NCI-H146 treated with DMSO at 0.1 percent for 48 hours (cell line): ENCODE results near the gene SASH3.

Experiments
- DNase-seq: peaks from one replicate; lab custom pipeline; 2025; ENCODE audit not compliant: unreplicated experiment; lab: John Stamatoyannopoulos, UW

Gene SASH3

DNA sequence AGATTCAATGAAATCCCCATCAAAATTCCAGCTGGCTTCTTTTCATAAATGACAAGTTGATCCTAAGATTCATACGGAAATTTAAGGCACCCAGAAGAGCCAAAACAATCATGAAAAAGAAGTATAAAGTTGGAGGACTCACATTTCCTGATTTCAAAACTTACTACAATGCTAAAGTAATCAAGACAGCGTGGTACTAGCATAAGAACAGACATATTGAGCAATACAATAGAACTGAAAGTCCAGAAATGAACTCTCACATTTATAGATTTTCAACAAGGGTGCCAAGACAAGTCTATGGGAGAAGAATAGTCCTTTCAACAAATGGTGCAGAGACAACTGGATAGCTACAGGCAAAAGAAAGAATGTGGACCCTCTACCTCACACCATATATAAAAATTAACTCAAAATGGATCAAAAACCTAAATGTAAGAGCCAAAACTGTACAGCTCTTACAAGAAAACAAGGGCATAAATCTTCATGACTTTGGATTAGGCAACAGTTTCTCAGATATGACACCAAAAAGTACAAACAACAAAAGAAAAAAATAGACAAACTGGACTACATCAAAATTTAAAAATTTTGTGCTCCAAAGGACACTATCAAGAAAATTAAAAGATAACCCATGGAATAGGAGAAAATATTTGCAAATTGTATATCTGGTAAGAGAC is 28.5 kb downstream of the SASH3 start:
- no peak for DNase-seq

DNA sequence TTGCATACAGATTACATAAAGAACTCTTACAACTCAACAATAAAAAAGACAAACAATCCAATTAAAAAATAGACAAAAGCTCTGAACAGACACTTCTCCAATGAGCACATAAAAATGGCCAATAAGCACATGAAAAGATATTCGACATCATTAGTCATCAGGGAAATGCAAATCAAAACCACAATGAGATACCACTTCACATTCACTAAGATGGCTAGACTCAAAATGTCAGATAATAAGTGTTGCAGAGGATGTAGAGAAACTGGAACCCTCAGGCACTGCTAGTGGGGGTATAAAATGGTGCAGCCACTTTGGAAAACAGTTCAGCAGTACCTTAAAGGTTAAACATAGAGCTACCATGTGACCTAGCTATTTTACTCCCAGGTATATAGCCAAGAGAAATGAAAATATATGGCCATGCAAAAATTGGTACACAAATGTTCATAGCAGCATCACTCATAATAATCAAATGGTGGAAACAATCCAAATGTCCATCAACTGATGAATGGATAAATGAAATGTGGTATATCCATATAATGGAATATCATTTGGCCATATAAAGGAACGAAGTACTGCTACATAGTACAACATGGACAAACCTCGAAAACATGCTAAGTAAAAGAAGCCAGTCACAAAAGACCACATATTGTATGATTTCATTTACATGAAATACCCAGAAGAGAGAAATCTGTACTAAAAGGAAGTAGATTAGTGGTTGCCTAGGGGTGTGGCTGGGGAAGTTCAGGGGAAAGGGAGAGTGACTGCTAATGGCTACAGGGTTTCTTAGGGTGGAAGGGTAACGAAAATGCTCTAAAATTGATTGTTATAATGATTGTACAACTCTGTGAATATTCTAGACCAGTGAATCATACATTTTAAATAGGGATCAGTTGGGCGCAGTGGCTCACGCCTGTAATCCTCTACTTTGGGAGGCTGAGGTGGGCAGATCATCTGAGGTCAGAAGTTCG is 29.4 kb downstream of the SASH3 start:
- DNase-seq: no peak

DNA sequence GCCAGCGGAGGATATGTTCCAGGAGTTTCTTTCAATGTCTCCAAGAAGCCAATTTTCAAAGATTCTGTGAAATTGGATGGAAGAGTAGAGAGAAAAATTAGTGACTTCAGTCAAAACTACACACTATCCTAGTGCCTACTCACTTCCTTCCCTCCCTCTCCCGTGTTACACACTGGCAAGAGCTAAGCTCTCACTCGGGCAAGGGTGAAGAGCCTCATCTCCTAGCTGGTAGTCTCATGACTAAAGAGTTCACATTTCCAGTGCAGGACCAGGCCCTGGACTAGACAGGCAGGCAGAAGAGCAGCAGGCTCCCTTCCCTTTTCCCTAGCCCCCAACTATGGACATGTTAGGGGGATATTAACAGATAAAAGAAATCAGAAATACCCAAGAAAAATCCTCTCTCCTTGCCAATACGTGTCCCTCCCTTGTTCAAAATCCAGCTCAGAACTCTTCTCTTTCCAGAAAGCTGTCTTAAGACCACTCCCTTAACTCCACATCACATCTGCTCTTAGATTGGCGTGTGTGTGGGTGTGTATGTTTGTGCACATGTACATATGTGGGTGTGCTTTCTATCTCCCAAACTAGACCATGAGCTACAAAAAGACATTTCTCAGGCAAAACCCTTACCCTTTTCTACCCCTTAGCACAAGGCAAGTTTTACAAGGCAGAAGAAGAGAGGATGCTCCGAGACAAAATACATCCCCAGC is 34.1 kb downstream of the SASH3 start:
- DNase-seq: no peak

DNA sequence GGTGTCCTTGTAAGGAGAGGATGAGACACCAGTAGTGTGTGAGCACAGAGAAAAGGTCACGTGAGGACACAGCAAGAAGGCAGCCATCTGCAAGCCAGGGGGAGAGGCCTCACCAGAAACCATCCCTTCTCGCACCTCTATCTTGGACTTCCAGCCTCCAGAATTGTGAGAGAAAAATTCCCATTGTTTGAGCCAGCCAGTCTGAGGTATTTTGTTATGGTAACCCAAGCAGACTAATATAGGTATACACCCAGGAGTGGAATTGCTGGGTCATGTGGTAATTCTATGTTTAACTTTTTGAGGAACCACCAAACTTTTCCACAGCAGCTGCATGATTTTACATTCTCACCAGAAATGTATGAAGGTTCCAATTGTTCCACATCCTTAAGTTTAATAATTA is 38.4 kb downstream of the SASH3 start:
- no peak for DNase-seq

DNA sequence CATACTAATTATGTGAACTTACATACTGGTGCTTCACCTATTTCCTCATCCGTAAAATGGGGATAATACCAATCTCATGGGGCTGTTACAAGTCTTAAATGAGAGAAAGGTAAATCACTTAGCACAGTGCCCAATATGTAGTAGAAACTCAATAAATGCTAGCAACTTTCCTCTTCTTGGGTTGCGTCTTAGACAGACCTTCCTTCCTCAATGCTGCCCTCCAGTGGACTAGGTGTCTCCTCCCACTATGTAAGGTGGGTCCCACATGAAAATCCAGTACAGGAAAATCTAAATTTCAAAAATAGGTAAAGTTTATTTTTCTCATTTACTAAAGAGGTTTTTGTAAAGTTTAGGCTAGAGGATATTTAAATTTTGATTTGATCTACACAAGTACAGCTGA is 43.4 kb downstream of the SASH3 start:
- no peak for DNase-seq

- DNase-seq: no peak
Measured at GRCh38 chrX:129823522-129823921, 43.8 kb downstream of the SASH3 start.

- no peak for DNase-seq
Measured at GRCh38 chrX:129824620-129825019, 44.9 kb downstream of the SASH3 start.

GRCh38 chrX:129825746-129826505 is 46.2 kb downstream of the SASH3 start:
- DNase-seq: no peak

DNA sequence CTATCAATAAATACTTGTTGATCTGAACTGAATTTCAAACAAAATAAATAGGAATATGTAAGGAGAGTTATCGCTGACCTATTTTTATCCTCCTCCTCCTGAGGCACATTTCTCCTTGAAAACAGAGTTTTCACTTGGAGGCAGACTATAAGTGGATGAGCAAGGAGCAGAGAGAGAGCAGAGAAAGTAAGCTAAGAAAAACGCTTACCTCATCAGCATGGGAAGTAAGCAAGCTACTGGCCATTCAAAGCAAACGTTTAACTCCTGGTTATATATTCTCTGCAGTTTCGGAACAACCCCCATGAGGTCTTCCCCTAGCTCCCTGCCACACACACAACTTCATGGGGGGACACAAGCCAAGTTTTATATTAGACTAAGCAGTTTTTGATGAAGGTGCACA is 50.7 kb downstream of the SASH3 start:
- no peak for DNase-seq

GRCh38 chrX:129831091-129831885 is 51.5 kb downstream of the SASH3 start:
- DNase-seq: peak; percentile 48

DNA sequence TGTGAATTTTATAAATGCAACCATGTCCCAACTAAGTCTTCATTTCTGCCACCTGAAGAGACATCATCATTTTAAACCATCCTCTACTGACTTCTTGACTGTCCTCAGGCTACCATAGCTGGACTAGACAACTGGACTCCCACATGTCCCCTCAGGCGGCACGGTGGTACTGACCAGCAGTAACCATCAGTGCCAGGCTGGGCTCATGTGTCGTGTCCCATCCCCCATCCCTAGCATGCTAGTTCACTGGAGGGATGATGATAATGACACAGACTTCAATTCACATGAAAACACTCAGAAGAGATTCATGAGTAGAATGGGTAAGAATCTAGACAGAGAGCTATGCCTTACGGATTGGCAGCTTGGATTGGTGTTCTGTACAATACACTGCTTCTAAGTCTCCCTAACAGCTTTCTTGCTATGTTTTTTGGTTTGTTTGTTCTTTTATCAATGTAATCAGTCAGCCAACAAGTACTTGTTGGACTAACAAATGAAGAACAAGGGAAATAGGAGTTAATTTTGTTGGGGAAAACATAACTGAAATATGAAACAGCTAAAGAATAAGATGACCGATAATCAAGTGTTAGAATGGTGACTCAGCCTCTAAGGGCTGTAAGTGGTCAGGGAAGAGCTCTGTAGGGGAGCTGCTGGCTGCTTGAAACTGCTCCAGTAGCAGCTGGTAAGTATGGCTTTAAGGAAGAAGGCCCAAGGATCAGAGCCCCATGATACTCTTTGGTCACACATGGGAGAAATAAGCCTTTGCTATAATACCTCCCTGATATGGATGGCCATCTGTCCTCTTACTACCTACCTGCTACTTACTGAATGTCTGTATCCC is 53.6 kb downstream of the SASH3 start:
- DNase-seq: no peak

DNA sequence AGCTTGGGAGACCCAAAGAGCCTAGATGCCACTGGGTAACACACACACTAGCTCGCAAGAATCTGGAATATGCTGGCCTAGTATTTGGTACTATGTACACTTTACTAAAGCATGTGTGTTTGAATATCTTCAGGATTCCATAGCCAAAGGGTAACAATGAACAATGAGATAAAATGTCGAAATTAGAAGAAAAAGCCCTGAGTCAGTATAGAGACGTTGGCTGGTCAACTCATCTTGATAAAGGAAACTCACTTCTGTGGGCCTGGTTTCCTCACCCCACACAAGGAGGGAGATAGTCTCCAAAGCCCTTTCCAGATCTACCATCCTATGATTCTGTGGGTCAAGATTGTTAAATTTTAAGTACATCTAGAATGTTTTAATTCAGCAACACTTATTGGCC is 57.1 kb downstream of the SASH3 start:
- DNase-seq: no peak

GRCh38 chrX:129840344-129840743 is 60.6 kb downstream of the SASH3 start:
- DNase-seq: no peak

DNA sequence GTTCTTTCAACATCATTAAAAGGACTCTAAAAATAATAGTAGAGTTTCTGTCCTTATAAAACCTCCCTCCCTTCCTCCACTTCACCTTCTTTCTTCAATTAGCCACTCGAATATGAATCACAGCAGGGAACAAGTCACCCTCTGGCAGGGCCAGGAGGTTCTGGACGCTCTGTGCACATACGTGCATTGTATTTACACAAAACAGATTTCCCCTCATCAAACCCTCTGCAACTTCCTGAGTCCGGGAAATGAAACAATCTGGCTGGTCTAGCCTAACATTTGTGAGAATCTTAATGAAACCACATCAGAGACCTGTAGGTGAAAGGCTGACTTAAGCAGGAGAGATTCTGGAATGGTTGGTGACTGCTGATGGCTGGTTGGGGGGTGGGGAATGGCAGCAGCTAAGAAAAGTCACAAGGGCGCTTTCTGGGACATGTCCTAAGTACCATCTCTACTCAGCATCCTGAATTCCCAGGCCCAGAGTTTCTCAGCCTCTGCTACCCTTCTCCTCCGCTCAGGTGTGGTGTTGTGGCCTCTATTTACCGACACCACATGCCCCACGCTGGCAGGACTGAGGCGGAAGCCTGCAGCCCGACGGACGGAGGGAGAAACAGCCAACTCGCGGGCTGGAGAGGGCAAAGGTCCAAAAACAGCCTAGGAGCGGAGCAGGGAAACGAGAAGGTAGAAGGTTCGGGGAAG is 62.9 kb downstream of the SASH3 start:
- no peak for DNase-seq

GRCh38 chrX:129843209-129843458 is 63.4 kb downstream of the SASH3 start:
- no peak for DNase-seq

DNA sequence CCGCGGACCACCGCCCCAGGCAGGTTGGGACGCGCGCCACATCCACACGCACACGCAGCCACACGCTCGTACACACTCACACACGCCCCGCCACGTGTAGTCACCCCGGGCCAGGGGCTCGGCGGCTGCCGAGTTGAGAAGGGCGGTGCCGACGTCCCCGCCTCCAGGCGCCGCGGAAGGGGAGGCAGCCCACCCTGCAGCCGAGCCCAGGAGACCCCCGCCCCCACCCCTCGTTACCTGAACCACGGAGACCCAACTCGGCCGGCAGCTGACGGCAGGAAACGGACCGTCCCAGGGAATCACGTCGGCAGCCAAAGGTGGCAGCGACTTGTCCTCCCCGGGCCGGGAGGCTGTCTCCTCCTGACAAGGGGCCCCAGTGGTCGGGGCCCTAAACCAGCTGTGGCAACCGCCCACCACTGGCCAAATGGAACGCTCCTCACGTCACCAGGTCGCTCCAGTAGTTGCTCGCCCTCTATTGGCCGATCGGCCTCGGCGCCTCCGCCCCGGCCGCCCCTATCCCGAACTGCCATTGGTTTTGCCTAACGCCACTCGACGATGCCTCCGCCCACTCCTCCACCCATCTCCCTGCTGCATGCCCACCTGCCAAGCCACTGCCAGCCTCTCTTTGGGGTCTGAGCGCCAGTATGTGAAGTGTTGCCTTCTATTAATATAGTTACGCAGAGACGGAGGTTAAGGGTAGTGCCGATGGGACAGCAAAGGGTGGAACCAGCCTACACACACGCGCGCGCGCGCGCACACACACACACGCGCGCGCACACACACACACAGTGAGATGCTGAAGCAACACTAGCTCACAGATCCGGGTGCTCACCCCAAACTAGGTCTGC is 63.9 kb downstream of the SASH3 start, which contains the start of gene ZDHHC9:
TSS of gene ZDHHC9 (minus strand) at position 428 of the 848 bp plus-strand sequence. CDS start 1,941 bp downstream, outside the sequence.
- DNase-seq: peak; percentile 85
